ENCODE measurements around the gene FAM161B.

Gene FAM161B

GRCh38 chr14:73884438-73885190 is 65.3 kb downstream of the FAM161B start:
- in situ Hi-C loops (cut with MboI; ENCODE audit: low sequenced_read_pairs) = no loop called here

All from hTERT RPE-1 (cell line).